Measurements from ENCODE around the gene SPINK4. TPM values are rescaled to one million over a fixed set of nuclear protein-coding genes. Genes with fewer than 3 reads are reported as not detected.

Gene SPINK4
- total RNA-seq, 1 donor: not detected

GRCh38 chr9:33255014-33255413, 15.0 kb downstream of the SPINK4 start:
- DNase-seq (ENCODE audit: low read depth): no peak
- H3K4me3 ChIP-seq (ENCODE audit: low read depth, low read length): no peak overlapping the region
- no peak for TF ChIP-seq CTCF (IDR thresholded peaks at IDR 0.05; ENCODE audit: insufficient read depth, low read length)

DNA sequence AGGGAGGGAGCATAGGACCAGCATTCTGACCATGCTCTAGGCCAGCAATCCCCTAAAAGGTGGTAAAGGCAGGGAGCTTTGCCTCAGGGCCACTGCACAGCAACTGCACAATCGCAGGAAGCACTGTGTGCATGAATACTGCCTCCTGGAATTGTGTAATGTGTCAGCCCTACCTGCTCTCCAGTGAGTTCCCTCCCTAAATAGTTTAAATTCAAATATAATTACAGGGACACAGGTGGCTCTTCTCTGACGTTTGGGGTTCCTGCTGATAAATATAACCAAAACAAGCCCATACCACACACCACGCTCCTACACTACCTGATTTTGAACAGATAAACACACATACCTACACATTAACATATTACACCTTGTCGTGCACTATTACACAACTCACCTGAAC, 15.5 kb downstream of the SPINK4 start:
- H3K4me3 ChIP-seq (ENCODE audit: low read depth, low read length): no peak overlapping the region
- no peak for TF ChIP-seq CTCF (IDR thresholded peaks at IDR 0.05; ENCODE audit: insufficient read depth, low read length)
- no peak for DNase-seq (ENCODE audit: low read depth)

DNA sequence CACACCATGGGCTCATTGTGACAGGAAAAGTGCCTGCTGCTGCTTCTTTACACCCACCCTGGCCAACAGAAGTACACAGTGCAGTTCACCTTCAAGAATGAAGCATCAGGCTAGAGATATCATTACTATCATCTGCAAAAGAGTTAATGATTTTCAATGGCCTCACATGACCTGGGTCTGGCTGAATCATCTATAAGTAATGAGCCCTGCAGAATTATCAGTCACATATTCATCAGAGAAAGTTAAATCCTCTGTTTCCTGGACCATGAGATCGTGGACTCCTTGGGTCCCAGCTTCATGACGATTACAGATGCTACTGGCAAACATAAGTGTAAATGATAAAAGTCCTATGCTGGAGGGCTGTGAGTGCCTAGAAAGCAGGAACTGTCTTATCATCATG, 16.3 kb downstream of the SPINK4 start:
- no peak for DNase-seq (ENCODE audit: low read depth)
- TF ChIP-seq CTCF (IDR thresholded peaks at IDR 0.05; ENCODE audit: insufficient read depth, low read length): no peak
- H3K4me3 ChIP-seq (ENCODE audit: low read depth, low read length): no peak overlapping the region

GRCh38 chr9:33257276-33257675, 17.3 kb downstream of the SPINK4 start:
- no peak overlapping the region for H3K4me3 ChIP-seq (ENCODE audit: low read depth, low read length)
- TF ChIP-seq CTCF (IDR thresholded peaks at IDR 0.05; ENCODE audit: insufficient read depth, low read length): no peak
- DNase-seq (ENCODE audit: low read depth): no peak

DNA sequence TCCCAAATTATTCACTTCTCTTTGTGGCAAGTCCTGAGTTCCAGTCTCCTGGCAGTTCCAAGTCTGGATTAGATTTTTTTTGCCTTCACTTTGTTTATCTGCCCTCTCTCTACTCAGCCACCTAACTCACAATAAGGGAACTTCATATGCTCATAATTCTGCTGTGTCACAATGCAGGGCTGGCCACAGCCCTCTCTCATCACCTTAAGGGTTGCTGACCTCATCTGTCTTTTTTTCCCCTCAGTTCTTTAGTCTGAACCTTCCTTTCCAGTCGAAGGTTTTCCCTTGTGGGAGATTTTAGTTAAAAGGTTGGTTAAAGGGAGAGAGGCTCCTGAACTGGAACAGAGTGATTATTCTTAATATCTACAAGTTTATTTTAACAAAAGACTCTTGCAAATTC, 20.4 kb downstream of the SPINK4 start:
- no peak for DNase-seq (ENCODE audit: low read depth)
- H3K4me3 ChIP-seq (ENCODE audit: low read depth, low read length): no peak overlapping the region
- no peak for TF ChIP-seq CTCF (IDR thresholded peaks at IDR 0.05; ENCODE audit: insufficient read depth, low read length)

DNA sequence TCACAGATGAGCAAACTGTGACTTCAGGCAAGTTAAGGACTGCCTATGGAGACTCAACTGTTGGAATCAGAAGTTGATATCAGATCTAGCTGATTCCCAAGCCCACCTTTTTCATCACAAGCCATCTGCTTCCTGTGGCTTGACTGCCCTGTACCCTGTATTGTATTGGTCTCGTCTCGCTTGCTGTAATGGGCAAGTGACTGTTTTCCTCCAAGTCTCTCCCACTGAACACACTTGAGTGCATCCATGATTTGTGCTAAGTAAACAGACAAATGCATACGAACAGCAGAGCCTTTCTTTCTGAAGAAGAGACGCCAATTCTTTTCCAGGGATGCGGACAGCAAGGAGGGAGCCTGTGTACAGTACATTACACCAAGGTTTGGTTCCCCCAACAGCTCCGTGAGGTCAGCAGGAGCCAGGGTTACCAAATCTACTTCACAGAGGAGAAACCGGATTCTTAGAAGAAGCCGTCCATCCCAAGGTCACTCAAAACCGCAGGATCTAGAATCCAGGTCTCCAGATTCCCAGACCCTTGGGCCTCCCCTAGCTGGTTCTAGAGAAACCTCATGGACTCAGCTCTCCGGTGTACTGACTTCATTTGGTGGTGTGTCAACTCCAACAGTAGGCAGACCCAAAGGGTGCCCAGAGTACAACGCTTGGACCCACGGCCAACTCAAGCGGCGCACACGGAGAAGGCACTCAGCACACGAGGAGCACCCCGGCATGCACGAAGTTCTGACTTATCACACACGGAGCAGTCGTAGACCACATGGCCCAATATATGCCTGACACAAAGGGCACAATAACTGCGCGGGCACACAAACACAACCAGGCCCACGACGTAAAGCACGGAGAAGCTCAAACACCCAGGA, 23.4 kb downstream of the SPINK4 start:
- H3K4me3 ChIP-seq (ENCODE audit: low read depth, low read length): peak overlapping the region; percentile 99
- no peak for TF ChIP-seq CTCF (IDR thresholded peaks at IDR 0.05; ENCODE audit: insufficient read depth, low read length)
- DNase-seq (ENCODE audit: low read depth): peak; percentile 28
